GM21619 (cell line): ENCODE data around the gene CFAP90.

Experiments used
- ATAC-seq: cut with Tn5 transposase; IDR thresholded peaks from one replicate; pipeline ENCODE4 v1.9.1; 2021; ENCODE audit not compliant: unreplicated experiment

CFAP90 gene, protein sequence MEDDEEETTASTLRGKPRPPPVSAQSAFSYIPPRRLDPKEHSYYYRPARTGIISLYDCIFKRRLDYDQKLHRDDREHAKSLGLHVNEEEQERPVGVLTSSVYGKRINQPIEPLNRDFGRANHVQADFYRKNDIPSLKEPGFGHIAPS

DNA sequence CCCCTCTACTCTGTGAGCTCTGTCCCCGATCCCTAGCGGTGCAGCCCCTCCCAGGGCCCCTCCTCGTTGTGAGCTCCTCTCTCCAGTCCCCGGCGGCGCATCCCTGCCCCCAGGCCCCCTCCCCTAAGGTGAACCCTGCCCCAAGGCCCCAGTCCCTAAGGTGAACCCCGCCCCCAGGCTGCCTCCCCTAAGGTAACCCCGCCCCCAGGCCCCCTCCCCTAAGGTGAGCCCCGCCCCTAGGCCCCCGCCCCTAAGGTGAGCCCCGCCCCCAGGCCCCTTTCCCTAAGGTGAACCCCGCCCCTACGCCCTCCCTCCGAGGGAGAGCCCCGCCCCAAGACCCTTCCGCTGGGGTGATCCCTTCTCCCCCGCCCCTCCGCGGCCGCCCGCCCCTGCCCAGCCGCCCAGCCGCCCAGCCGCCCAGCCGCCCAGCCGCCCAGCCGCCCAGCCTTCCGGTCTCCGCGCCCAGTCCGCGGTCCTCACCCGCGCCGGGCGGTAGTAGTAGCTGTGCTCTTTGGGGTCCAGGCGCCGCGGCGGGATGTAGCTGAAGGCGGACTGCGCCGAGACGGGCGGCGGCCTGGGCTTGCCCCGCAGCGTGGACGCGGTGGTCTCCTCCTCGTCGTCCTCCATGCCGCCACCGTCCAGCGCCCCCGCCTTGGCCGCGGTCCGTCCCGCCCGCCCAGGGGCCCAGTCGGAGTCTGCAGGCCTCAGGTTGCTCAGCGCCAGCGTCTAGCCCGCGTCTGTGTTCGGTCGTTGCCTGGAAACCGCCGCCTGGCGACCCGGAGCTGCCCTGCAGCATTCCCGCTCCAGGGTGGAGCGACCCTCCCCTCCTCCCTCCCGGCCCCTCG, at the start of gene CFAP90:
CFAP90 (minus strand) TSS at position 739 of the 845 bp plus-strand sequence; CDS start at position 627, 112 bp downstream.
- ATAC-seq = no peak

DNA sequence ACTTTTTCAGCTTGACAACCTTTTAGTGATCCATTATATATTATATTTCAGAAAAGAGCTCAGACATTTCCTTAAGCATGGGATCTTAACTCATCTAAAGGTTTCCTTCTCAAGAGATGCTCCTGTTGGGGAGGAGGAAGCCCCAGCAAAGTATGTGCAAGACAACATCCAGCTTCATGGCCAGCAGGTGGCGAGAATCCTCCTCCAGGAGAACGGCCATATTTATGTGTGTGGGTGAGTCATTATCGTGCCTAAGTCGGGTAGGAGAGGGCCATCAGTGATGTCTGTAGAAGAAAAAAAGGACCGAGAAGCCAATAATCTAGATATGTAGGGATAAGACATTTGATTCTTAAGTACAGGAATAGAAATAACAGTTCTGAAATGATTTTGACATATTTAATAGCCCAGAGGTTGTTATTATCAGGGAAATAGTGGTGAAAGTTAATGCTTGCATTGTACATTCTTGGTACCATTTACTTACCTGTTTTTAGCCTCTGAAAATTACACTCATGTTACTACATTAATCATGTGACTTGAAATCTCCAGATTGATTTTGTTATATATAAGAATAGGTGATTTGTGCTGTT, 46.2 kb upstream of the CFAP90 start:
- ATAC-seq = no peak

DNA sequence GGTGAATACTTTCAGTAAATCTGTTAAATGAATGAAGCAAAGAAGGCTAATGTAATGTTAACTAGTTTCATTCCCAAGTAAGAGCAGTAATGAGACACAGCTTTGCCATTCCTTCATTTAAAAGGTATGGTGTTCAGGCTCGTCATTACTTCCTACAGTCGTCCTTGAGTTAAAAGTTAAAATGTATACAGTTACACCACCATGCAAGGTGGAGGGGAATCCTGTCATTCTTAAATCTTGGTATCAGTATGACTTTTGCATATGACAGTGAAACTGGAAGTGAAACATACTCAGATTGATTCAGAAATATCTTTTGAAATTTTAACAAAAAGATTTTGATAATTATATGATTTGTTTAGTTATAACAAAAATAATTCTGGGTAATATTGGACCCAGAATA, 43.9 kb upstream of the CFAP90 start:
- peak; percentile 96 for ATAC-seq

DNA sequence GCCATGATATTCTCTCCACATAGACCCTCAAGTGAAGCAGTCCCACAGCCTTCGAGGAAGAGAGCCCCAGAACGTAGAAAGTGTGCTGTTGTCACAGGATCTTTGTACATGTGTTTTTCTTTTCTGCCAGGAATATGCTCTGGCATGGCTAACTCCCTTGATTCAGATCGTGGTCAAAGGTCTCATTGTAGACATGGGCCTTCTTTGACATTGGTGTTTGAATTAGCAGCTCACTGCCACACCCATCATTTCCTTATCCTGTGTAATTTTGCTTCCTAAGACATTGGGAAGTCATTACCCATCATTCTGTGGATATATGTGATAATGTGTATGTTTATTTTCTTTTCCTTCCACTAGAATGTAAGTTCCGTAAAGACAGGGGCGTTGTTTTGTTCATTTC, 43.5 kb upstream of the CFAP90 start:
- no peak for ATAC-seq

DNA sequence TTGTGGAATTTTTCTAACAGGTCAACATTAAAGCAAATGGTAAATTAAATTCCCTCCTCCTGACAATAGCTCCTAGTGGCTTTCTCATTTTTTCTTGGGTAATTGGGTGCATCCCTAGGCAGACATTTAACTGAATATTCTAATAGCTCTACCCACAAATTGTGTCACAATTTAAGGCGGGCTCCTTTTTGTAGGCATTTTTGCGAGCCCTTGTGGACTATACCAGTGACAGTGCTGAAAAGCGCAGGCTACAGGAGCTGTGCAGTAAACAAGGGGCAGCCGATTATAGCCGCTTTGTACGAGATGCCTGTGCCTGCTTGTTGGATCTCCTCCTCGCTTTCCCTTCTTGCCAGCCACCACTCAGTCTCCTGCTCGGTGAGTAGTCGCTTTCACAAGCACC, 38.0 kb upstream of the CFAP90 start:
- ATAC-seq = no peak

DNA sequence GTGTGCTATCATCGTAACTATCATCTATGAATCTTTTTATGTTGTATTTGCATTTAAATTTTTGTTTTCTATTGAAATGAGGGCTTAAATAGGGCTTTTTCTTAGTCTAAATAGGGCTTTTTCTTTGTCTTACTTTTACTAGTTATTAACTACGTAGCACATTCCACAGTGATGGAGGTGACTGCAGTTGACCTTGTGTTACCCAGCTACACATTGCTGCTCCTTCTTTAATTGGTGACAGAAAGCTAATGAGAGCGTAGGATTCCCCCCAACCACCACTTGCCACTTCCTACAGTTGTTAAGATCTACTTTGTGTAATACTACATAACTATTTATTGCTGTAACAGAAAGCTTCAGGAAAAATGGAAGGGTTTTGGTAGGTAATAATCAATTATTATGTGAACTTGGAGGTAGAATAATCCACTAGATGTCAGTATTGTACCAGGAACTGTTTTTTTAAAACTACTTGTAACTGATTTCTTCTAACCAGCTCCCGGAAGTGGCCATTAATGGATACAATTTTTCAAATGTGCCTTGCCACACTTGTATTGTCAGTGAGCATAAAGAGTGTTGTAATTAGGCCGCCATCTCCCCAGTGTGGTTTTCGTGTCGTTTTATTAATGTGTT, 36.0 kb upstream of the CFAP90 start:
- peak; percentile 70 for ATAC-seq

DNA sequence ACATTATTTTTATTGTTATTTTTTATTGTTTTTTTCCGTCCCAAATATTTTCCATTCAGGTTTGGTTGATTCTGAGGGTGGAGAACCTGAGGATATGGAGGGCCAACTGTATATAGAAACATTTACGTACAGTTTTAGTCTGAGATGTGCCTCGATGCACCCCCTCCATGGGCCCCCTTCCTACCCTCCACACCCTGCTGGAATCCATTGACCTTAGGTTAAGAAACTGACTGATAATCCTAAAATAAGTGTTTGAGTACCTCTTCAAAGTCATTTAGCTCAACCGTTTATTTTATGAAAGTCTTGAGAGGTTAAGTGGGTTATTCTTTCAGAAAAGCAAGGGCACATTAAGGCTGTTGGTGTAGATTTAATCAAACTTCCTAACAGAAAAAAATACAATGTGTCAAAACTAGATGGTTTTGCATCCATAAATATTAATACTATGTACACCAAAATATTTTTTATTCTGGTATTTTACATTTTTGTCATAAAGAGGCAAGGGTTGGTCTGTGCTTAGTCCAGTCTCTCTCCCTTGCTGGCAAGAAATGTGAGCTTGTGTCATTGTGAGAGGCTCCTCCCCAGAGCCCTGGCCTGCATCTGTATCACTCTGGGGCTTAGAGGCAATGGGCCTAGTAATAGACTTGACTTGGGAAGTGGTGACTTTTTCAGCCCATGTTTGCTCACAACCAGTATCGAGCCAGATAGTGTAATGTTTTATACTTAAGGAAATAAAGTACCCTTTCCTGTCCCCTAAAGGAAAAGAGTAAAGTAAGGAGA, 33.7 kb upstream of the CFAP90 start:
- no peak for ATAC-seq

DNA sequence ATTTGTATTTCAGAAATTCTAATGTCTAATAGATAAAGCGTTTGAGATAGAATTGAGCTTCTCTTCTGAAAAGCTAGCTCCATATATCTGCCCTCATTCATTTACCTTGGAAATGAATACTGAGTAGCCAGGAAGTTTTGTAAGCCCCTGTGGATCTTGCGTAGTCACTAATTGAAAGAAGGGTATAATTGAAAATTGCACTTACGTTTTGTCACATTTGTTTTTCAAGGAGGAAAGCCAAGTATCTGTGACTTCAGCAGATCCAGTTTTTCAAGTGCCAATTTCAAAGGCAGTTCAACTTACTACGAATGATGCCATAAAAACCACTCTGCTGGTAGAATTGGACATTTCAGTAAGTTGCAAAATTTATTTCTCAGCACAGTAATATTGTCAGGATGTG, 32.0 kb upstream of the CFAP90 start:
- no peak for ATAC-seq

DNA sequence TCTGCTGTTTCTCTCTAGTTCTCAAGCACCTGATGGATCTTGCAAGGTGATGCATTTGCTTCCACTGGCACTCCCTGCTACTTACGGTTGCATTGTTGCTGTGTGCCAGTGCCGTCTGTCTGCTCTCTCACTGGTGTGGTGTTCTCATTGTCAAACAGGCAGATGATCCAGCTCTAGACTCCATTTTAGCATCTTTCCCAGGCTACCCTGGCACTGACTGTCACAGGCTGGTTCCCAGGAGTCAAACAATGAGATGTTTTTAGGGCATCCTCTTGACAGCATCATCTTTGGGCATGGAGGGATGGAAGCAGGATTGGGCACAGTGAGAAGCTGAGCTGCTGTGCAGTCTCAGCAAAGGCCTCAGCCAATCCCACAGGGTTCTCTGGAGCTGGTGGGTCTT, 30.9 kb upstream of the CFAP90 start:
- ATAC-seq = no peak

DNA sequence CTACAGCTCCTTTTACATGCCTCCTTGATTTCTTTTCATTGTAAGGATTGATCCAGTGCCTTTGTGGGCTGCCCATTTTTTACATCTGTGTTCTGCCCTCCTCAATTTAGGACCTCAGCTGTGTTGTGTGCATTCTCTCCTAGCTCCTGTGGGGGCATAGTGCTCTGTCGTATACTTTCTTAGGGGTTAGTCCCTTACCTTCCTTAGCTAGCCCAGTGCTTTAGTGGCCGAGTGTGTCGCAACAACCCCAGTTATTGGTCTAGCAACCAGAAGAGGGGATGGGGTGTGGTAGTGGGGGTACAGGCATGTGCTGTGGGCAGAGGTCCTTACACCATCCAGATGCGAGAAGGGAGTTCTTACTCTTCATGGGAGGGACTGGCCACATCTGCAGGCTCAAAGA, 30.2 kb upstream of the CFAP90 start:
- ATAC-seq = no peak

DNA sequence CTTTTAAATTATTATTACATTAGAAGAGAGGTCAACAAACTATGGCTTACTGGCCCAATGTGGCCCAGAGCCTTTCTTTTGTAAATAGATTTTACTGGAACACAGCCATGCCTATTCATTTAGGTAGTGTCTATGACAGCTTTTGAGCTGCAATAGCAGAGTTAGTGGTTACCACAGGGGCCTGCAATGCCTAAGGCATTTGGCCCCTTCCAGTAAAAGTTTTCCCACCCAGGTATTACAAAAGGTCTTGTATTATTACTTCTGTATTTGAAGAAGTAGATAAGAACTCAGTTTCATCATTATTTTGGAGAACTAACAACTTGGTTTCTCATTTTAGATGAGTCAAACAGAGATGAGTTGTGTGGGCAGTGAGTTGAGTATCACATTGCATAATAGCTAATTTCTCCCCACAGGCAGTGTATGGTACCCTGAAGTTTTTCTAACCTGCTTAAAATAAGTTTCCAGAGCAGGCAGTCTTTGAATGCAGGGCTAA, 27.5 kb upstream of the CFAP90 start:
- peak; percentile 95 for ATAC-seq

DNA sequence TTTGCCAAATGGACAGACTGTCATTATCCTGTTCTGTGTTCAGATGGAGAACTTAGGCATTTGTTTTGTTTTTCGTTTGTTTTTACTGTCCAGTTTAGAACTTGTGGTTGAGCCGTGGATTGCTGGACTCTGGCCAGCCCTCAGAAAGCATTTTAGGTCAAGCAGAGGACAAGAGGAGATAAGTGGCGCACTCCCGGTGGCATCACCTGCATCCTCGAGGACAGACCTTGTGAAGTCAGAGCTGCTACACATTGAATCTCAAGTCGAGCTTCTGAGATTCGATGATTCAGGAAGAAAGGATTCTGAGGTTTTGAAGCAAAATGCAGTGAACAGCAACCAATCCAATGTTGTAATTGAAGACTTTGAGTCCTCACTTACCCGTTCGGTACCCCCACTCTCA, 26.9 kb upstream of the CFAP90 start:
- no peak for ATAC-seq

DNA sequence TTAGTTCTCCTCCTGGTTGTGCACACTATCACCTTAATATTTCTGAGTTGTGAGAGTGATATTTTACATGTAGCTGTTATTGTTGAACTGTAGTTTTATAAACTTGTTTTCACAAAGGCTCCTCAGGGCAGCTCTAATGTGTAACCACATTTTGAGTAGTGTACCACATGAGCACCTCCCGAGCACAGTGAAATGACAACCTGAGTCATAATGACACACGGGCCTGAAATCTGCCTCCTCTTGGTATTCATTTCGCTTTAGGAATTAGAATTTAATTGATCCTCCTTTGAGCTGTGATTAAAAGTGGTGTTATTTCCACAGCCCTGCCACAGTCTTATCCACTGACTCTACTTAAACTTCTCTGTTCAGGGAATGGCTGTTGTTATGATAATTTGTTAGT, 25.9 kb upstream of the CFAP90 start:
- ATAC-seq = peak; percentile 48

DNA sequence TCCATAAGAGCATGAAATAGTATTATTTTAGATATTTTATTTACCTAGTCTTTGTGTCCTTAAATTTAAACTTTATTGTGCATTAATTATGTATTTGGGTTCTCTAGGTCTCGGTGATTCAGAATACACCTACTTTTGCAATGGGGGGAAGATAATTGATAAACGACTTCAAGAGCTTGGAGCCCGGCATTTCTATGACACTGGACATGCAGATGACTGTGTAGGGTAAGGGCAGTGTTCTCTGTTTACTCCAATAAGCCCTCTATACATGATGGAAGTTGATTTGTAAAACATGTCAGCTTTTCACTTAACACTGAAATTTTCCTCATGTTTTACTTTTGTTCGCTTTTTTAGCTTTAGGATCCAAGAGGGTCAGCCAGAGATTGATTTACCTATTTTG, 24.2 kb upstream of the CFAP90 start:
- no peak for ATAC-seq

DNA sequence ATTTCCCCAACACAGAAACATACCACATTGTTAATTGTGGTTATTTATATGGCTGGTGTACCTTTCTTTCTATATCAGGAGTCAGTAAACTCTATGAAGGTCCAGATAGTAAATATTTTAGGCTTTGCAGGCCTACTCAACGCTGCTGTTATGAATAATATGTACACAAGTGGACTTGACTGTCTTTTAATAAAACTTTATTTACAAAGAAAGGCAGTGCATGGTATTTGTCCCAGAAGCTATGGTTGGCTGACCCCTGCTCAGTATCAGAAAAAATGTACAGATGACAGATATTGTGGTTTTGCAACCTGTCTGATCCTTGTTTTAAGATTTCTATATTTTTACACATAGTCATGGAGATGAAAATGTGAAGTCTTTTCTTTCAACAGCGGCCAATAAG, 23.7 kb upstream of the CFAP90 start:
- no peak for ATAC-seq

DNA sequence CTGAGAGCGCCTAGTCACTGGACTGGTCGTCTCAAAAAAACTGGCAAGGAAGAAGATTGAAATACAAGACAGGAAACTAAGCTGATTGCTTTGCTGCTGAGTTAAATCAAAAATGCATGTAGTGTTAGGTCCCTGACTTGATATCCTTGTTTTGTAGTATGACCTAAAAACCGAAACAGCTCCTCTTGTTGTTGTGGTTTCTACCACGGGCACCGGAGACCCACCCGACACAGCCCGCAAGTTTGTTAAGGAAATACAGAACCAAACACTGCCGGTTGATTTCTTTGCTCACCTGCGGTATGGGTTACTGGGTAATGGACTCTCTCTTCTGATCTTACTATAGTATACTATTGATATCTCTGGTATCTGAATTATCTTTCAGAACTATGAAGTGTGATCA, 22.3 kb upstream of the CFAP90 start:
- no peak for ATAC-seq

DNA sequence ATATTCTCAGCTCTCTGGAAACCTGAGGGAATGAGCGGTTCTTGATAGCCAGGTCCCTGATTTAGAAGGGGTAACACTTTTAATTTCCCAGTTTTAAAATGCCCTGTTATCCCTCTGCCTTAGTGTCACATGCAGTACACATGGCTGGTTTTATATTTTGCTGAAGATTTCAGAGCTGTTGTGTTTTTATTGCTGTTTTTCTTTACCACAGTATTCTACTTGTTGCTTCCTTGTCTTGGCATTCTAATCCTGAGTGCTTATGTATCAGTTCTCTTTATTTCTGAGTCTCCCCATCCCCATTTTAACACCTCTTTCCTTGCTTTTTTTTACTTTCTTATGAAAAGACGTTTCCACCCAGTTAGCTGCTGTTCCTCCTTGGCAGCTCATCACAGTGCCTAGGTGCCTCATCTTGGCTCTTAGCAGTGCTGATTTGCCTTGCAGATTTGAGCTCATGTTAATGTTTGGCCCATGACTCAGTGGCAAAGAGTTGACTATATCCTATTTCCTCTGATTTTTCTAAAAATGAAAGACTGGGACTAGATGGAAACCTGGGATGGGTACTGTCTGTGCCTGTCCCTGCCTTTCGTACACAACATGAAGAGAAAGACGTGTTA, 21.7 kb upstream of the CFAP90 start:
- ATAC-seq = no peak

DNA sequence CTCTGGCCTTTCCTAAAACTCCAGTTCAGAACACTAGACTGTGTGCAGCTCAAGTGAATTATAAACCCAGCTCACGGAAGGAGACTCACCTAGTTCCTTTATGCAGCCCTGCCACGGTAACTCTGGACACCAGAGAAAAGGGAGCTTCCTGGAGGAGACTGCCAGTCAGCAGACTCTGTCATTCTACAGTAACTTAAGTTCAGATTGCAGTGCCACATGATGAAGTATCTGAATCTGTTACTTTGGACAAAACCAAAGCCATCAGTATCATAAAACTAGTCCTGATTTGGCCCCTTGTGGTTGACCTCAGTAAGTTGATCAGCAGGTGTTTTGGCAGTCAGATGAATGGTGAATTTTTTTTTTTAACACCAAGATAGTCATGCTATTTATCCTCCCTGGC, 20.7 kb upstream of the CFAP90 start:
- no peak for ATAC-seq

DNA sequence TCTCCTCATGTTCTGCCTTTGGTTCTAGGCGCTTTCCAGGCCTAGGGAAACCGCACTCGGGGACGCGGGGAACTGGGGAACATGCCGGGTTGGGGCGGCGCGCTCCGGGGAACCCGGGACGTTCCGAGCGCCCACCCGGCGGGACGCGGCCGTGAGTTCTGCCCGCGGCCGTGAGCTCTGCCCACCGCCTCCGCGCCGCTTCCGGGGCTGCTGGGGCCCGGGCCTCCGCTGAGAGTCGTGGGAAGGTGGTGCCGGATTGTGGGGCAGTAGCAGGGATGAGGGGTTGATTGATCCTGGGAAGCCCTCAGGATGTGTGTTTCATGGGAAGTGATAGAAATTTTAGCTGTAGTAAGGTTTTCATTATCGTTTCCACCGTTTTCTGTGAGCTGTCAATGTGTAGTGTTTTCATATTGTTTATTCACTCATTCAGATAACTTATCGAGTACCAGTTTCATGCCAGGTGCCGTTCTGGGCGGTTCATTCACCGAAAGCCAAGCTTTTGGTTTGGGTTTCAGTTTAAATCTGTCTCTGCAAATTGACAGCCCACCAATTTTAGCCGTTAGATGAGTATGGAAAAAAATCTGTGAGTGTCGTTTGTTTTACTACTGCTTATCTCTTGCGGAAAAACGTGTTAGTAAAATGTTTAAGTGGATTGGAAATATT, 18.7 kb upstream of the CFAP90 start:
- peak; percentile 28 for ATAC-seq
